Measurements from ENCODE around the gene FEN1. TPM values are rescaled to one million over a fixed set of nuclear protein-coding genes. Genes with fewer than 3 reads are reported as not detected.

The FEN1 gene
- total and polyA plus RNA-seq, 2 of the 13 experiments (the other 11 are each of a cell fraction or from before 2014, with no cell fraction given): 12.4 to 102 TPM

DNA sequence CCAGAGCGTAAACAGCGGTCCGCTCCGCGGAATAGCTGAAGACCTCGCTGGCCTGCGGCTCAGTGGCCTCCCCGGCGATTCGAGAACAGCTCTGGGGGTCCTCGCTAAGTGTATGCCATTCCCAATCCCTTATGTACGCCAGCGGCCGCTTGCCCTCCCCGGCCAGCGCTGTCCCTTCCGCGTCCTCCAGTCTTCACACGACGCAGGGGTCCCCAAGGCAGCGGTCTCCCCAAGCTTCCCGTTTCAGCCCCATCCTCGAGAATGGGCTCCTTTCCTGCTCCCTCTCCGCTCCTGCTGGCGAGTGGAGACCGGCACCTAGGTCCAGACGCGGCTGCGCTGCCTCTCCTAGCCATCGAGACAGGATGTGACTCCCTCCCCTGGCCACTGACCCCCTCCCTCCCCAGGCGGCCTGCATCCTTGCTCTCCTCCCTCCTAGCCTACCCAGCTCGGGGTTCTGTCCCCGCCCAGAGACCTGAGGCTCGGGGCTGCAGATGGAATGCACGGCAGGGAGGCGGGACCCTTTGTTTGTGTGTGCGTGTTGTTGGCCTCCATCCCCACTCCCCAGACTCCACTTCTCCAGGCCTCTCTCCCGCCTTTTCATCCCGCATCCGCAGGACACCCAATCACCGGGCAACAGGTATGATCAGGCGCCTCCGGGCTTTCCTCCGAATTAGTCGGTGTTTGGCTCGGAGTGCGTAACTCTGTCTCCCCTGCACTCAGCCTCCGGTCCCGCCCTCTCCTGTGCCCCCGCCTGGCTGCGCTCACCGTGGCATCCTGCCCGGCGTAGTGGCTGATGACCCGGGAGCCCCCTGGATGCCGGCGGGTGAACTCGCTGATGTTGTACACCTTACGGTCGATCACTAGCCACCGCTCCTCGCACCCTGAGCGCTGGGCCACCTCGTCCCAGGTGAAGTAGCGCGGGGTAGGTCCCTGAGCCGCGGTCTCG lies 23.4 kb downstream of the FEN1 start (continued):
- TF ChIP-seq, protein P1, sequence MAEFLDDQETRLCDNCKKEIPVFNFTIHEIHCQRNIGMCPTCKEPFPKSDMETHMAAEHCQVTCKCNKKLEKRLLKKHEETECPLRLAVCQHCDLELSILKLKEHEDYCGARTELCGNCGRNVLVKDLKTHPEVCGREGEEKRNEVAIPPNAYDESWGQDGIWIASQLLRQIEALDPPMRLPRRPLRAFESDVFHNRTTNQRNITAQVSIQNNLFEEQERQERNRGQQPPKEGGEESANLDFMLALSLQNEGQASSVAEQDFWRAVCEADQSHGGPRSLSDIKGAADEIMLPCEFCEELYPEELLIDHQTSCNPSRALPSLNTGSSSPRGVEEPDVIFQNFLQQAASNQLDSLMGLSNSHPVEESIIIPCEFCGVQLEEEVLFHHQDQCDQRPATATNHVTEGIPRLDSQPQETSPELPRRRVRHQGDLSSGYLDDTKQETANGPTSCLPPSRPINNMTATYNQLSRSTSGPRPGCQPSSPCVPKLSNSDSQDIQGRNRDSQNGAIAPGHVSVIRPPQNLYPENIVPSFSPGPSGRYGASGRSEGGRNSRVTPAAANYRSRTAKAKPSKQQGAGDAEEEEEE (CRISPR knock-in tag; IDR thresholded peaks at IDR 0.05; ENCODE audit: borderline replicate concordance): peak; percentile 80
- TF ChIP-seq, protein P2, sequence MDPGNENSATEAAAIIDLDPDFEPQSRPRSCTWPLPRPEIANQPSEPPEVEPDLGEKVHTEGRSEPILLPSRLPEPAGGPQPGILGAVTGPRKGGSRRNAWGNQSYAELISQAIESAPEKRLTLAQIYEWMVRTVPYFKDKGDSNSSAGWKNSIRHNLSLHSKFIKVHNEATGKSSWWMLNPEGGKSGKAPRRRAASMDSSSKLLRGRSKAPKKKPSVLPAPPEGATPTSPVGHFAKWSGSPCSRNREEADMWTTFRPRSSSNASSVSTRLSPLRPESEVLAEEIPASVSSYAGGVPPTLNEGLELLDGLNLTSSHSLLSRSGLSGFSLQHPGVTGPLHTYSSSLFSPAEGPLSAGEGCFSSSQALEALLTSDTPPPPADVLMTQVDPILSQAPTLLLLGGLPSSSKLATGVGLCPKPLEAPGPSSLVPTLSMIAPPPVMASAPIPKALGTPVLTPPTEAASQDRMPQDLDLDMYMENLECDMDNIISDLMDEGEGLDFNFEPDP (CRISPR knock-in tag; conservative IDR thresholded peaks at IDR 0.05): no peak
- TF ChIP-seq ZNF749 (CRISPR knock-in tag; IDR thresholded peaks at IDR 0.05; ENCODE audit: borderline replicate concordance) (no peak), ZNF660 (CRISPR knock-in tag; IDR thresholded peaks at IDR 0.05; ENCODE audit: borderline replicate concordance, low read depth) (0 out of 2 replicates have a peak, but pooled peaks have one; percentile 36), ZNF501 (CRISPR knock-in tag; IDR thresholded peaks at IDR 0.05) (no peak), NKX3-1 (CRISPR knock-in tag; IDR thresholded peaks at IDR 0.05) (no peak; the same call in 1 of the 2 replicates), ZNF317 (CRISPR knock-in tag; IDR thresholded peaks at IDR 0.05) (no peak; the same call in none of the 2 replicates), ZZZ3 (CRISPR knock-in tag; IDR thresholded peaks at IDR 0.05; ENCODE audit: borderline replicate concordance) (0 out of 2 replicates have a peak, but pooled peaks have one; percentile 19), ZMAT3 (CRISPR knock-in tag; conservative IDR thresholded peaks at IDR 0.05) (no peak), ZNF652 (CRISPR knock-in tag; IDR thresholded peaks at IDR 0.05; ENCODE audit: borderline replicate concordance, low read depth) (no peak), HOXA5 (CRISPR knock-in tag; IDR thresholded peaks at IDR 0.05) (no peak)
- TF ChIP-seq, protein P3, sequence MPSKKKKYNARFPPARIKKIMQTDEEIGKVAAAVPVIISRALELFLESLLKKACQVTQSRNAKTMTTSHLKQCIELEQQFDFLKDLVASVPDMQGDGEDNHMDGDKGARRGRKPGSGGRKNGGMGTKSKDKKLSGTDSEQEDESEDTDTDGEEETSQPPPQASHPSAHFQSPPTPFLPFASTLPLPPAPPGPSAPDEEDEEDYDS (CRISPR knock-in tag; IDR thresholded peaks at IDR 0.05): no peak
- TF ChIP-seq, protein P4, sequence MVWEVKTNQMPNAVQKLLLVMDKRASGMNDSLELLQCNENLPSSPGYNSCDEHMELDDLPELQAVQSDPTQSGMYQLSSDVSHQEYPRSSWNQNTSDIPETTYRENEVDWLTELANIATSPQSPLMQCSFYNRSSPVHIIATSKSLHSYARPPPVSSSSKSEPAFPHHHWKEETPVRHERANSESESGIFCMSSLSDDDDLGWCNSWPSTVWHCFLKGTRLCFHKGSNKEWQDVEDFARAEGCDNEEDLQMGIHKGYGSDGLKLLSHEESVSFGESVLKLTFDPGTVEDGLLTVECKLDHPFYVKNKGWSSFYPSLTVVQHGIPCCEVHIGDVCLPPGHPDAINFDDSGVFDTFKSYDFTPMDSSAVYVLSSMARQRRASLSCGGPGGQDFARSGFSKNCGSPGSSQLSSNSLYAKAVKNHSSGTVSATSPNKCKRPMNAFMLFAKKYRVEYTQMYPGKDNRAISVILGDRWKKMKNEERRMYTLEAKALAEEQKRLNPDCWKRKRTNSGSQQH (CRISPR knock-in tag; IDR thresholded peaks at IDR 0.05; ENCODE audit: low read depth): no peak
- TF ChIP-seq, protein P5, sequence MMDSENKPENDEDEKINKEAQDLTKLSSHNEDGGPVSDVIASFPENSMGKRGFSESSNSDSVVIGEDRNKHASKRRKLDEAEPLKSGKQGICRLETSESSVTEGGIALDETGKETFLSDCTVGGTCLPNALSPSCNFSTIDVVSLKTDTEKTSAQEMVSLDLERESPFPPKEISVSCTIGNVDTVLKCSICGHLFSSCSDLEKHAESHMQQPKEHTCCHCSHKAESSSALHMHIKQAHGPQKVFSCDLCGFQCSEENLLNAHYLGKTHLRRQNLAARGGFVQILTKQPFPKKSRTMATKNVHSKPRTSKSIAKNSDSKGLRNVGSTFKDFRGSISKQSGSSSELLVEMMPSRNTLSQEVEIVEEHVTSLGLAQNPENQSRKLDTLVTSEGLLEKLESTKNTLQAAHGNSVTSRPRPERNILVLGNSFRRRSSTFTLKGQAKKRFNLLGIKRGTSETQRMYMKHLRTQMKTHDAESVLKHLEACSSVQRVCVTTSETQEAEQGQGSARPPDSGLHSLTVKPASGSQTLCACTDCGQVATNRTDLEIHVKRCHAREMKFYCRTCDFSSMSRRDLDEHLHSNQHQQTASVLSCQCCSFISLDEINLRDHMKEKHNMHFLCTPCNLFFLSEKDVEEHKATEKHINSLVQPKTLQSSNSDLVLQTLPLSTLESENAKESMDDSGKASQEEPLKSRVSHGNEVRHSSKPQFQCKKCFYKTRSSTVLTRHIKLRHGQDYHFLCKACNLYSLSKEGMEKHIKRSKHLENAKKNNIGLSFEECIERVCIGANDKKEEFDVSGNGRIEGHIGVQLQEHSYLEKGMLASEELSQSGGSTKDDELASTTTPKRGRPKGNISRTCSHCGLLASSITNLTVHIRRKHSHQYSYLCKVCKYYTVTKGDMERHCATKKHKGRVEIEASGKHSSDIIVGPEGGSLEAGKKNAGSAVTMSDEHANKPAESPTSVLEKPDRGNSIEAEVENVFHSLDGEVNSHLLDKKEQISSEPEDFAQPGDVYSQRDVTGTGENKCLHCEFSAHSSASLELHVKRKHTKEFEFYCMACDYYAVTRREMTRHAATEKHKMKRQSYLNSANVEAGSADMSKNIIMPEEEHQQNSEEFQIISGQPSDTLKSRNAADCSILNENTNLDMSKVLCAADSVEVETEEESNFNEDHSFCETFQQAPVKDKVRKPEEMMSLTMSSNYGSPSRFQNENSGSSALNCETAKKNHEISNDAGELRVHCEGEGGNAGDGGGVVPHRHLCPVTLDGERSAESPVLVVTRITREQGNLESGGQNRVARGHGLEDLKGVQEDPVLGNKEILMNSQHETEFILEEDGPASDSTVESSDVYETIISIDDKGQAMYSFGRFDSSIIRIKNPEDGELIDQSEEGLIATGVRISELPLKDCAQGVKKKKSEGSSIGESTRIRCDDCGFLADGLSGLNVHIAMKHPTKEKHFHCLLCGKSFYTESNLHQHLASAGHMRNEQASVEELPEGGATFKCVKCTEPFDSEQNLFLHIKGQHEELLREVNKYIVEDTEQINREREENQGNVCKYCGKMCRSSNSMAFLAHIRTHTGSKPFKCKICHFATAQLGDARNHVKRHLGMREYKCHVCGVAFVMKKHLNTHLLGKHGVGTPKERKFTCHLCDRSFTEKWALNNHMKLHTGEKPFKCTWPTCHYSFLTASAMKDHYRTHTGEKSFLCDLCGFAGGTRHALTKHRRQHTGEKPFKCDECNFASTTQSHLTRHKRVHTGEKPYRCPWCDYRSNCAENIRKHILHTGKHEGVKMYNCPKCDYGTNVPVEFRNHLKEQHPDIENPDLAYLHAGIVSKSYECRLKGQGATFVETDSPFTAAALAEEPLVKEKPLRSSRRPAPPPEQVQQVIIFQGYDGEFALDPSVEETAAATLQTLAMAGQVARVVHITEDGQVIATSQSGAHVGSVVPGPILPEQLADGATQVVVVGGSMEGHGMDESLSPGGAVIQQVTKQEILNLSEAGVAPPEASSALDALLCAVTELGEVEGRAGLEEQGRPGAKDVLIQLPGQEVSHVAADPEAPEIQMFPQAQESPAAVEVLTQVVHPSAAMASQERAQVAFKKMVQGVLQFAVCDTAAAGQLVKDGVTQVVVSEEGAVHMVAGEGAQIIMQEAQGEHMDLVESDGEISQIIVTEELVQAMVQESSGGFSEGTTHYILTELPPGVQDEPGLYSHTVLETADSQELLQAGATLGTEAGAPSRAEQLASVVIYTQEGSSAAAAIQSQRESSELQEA (CRISPR knock-in tag; IDR thresholded peaks at IDR 0.05; ENCODE audit: not compliant biosample characterization): peak; percentile 5
